Colonic mucosa (tissue), 4 donors: ENCODE results near the gene NOTCH2. TPM values are rescaled to one million over a fixed set of nuclear protein-coding genes. Genes with fewer than 3 reads are reported as not detected.
"Not testable (repeated sequence)": the region's sequence is repeated elsewhere in the genome, so short reads cannot be mapped to it uniquely, and the experiment has no call there.

Experiments
- DNase-seq: peaks from one replicate; pipeline ENCODE4 v3.0.0-alpha.2; 2020
- H3K27ac ChIP-seq: fragments of 200-600 bp; one replicate; pipeline ENCODE4 v1.8.0; 2021
- H3K27me3 ChIP-seq: fragments of 200-600 bp; one replicate; pipeline ENCODE4 v1.8.0; 2021
- H3K36me3 ChIP-seq: fragments of 200-600 bp; one replicate; pipeline ENCODE4 v1.8.0; 2021
- H3K4me1 ChIP-seq: fragments of 200-600 bp; one replicate; pipeline ENCODE4 v1.8.0; 2021; ENCODE audit warnings: mild to moderate bottlenecking
- H3K4me3 ChIP-seq: fragments of 200-600 bp; one replicate; pipeline ENCODE4 v1.8.0; 2021
- H3K9ac ChIP-seq, 2 donors: one replicate each; pipeline ENCODE4 v1.7.0; 2013; ENCODE audit warnings: control low read depth in 2 of 2, low read depth in 2 of 2, low read length in 2 of 2
- H3K9me3 ChIP-seq: fragments of 200-600 bp; one replicate; pipeline ENCODE4 v1.8.0; 2021
- CTCF ChIP-seq: fragments of 200-600 bp; IDR thresholded peaks from one replicate; pipeline ENCODE4 v1.8.0; 2022; ENCODE audit warnings: antibody characterized with exemption, mild to moderate bottlenecking
- intact Hi-C: fragments of 100-400 bp; cut with DNase I; formaldehyde crosslinking; loops from one replicate; pipeline ENCODE4 v1.14.1; 2022
- total RNA-seq, 2 donors: library from RNA; stranded (reverse); fragmentation: NEBNext Ultra II Directional in 1 of 2; extraction: Animal tissue kit (Norgen Biotek cat#: 25700) in 1 of 2; gene quantifications; one replicate each; pipeline ENCODE4 v1.2.1, GENCODE V29; 2021
- donor health status: healthy.
- donor health status: DM: no; HTN: no; CAD: no.
- donor health status: DM: no; HTN: no; CAD: no.

NOTCH2 gene
- total RNA-seq, 2 donors from 2014 or later = 53.0 to 69.6 TPM

GRCh38 chr1:119986007-119986497 lies 83.4 kb downstream of the NOTCH2 start:
- H3K36me3 ChIP-seq = no peaks in the 10 kb centered on the region
- no peak for TF ChIP-seq CTCF
- no peaks in the 10 kb centered on the region for H3K4me1 ChIP-seq
- no peak overlapping the region for H3K4me3 ChIP-seq
- intact Hi-C loops = no loop called here
- no peak for DNase-seq
- no peaks in the 10 kb centered on the region for H3K27me3 ChIP-seq
- no peak overlapping the region for H3K9ac ChIP-seq
- no peaks in the 10 kb centered on the region for H3K9me3 ChIP-seq
- no peak overlapping the region for H3K27ac ChIP-seq

- Histone ChIP-seq H3K4me3 (no peak overlapping the region), H3K4me1 (no peaks in the 10 kb centered on the region), H3K9ac (no peak overlapping the region), H3K27me3 (no peaks in the 10 kb centered on the region), H3K9me3 (no peaks in the 10 kb centered on the region), H3K27ac (no peak overlapping the region), H3K36me3 (no peaks in the 10 kb centered on the region)
- intact Hi-C loops = no loop called here
- TF ChIP-seq CTCF = no peak
- no peak for DNase-seq
Observed at GRCh38 chr1:119984771-119985170, 84.7 kb downstream of the NOTCH2 start.

DNA sequence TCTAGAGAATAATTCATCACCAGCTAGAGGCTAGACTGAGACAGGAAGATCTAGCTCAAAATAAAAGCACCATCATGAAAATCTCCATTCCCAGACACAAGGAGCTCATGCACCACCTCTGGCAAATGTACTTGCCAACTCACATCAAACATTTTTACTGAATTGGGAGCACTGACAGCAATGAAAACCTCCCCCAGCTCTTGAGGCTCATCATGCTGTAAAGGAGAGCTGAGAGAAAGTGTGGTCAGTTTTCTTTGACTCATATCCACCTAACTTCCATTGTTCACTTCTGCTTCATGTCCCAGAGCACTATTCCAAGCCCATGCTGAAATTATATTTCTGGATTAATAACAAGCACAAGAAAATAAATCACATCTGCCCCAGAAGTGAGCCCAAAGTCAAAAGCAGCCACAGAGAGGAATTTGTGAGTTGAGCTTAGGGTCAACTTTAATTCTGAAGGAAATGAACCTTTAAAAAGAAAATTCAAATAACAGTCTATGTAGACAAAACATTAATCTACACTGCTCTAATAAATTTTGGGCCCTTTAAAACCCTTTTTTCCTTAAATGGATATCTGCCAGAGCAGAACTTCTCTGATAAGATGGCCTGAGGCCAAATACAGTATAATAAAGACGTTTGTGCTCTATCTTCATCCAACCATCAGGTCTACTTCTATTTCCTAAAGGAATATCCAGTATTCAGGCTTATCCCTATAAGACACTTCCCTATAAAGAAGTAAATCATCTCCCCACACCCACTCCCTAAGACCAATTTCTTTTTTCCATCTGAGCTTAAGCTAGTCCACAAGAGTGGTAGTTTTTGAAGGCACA lies 87.3 kb downstream of the NOTCH2 start:
- Histone ChIP-seq H3K4me1 (no peaks in the 10 kb centered on the region), H3K4me3 (no peak overlapping the region), H3K27ac (no peak overlapping the region), H3K9me3 (no peaks in the 10 kb centered on the region), H3K36me3 (no peaks in the 10 kb centered on the region), H3K27me3 (no peaks in the 10 kb centered on the region), H3K9ac (no peak overlapping the region)
- TF ChIP-seq CTCF = no peak
- DNase-seq = no peak
- intact Hi-C loops = no loop called here

DNA sequence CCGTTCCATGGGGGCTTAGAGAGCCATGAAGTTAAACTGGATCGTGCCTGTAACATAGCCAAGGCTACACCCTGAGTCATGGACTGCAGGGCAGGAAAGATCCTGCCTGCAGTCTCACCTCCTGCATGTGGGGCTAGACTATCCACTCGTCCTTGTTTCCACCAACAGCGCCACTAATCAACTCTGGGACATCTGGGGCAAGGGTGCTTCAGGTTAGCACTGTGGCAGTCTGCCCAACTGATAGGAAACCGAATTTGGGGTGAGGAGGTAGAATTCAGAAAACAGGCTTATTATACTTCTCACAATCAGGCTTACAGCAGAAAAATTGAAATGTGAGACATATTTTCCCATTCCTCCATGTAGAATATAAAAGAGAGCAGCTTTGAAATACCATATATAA lies 88.0 kb downstream of the NOTCH2 start:
- no peak for DNase-seq
- Histone ChIP-seq H3K9me3 (no peaks in the 10 kb centered on the region), H3K27me3 (no peaks in the 10 kb centered on the region), H3K27ac (no peak overlapping the region), H3K4me3 (no peak overlapping the region), H3K36me3 (no peaks in the 10 kb centered on the region), H3K4me1 (no peaks in the 10 kb centered on the region), H3K9ac (no peak overlapping the region)
- TF ChIP-seq CTCF = no peak
- intact Hi-C loops = no loop called here

DNA sequence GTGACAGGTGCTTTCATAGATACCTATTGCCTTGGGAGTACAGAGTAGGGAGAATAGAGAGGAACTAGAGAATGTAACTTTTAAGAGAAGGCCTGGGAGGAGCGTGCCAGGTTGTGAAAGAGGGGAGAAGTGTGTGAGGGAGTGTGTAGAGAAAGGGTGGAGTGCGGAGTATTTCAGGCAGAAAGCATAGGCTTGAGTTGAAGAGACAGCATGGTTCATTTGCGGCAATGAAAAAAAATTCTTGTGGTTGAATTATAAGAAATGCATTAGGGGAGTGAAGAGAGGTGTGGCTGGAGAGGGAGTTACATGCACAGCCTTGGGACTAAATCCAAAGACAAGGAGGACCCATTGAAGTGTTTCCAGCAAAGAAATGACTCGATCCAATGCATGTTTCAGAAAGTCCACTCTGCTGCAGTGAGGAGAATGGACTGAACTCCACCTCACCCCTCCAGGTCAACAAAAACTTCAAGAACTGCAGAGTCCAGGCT lies 91.4 kb downstream of the NOTCH2 start:
- Histone ChIP-seq H3K36me3 (no peaks in the 10 kb centered on the region), H3K27ac (no peak overlapping the region), H3K4me1 (no peaks in the 10 kb centered on the region), H3K9ac (no peak overlapping the region), H3K27me3 (no peaks in the 10 kb centered on the region), H3K9me3 (no peaks in the 10 kb centered on the region), H3K4me3 (no peak overlapping the region)
- DNase-seq = no peak
- TF ChIP-seq CTCF = no peak
- intact Hi-C loops = no loop called here

GRCh38 chr1:119977113-119977736 lies 92.2 kb downstream of the NOTCH2 start:
- H3K27me3 ChIP-seq, H3K9ac ChIP-seq, intact Hi-C loops, H3K9me3 ChIP-seq, H3K4me3 ChIP-seq, DNase-seq, H3K36me3 ChIP-seq, H3K4me1 ChIP-seq, H3K27ac ChIP-seq: not testable (repeated sequence)

- H3K36me3 ChIP-seq, H3K27ac ChIP-seq, H3K4me1 ChIP-seq, intact Hi-C loops, DNase-seq, H3K9ac ChIP-seq, H3K27me3 ChIP-seq, H3K4me3 ChIP-seq, H3K9me3 ChIP-seq: not testable (repeated sequence)
Observed at GRCh38 chr1:119975582-119976254, 93.7 kb downstream of the NOTCH2 start.
